HCT116 (cell line): Measurements from ENCODE around the gene CST11. TPM values are rescaled to one million over a fixed set of nuclear protein-coding genes. Genes with fewer than 3 reads are reported as not detected.

Experiments
- ATAC-seq: fragments of 200-7000 bp; cut with Tn5 transposase; 2 replicates; pipeline ENCODE4 v1.9.1; 2020; ENCODE audit warnings: mild to moderate bottlenecking, moderate library complexity
- BruUV-seq: library from RNA; stranded (reverse); fragments of 400-500 nt; replicated peaks from 2 replicates; lab custom pipeline; 2021; lab: Mats Ljungman, UMichigan
- CTCF ChIA-PET: fragments of 300-600 bp; sonication (Branson Sonifier 250); formaldehyde crosslinking; loops from one replicate; lab custom pipeline; 2021; ENCODE audit warnings: antibody characterized with exemption; lab: Charles Lee
- POLR2A ChIA-PET: fragments of 300-600, 350-600 bp; sonication (Branson Sonifier 250); formaldehyde crosslinking; loops from one replicate; lab custom pipeline; 2021; ENCODE audit warnings: antibody characterized with exemption; lab: Charles Lee
- RAD21 ChIA-PET, 2 experiments: fragments of 300-600 bp; sonication (Branson Sonifier 250); formaldehyde crosslinking; loops; one replicate each; lab custom pipeline; 2023; ENCODE audit warnings: low total read pairs in 2 of 2; ENCODE audit not compliant: uncharacterized antibody in 2 of 2, unreplicated experiment in 2 of 2, low non-redundant PET in 1 of 2; lab: Charles Lee
- DNase-seq: peaks from one replicate; pipeline ENCODE4 v3.0.0-alpha.2; 2010; ENCODE audit warnings: low read depth, low spot score
- H2AFZ ChIP-seq: fragments of 200-600 bp; shearing (Covaris generic), sonication (generic); 2 replicates; pipeline ENCODE4 v1.6.1; 2017; ENCODE audit warnings: low read depth, mixed run types, mixed read lengths, antibody characterized with exemption, low read length; ENCODE audit not compliant: poor library complexity, severe bottlenecking
- H3K27ac ChIP-seq: 2 replicates; pipeline ENCODE4 v1.5.1; 2012; ENCODE audit warnings: low read depth, low read length
- H3K27me3 ChIP-seq: fragments of 200-600 bp; sonication (generic); 2 replicates; pipeline ENCODE4 v1.6.1; 2016; ENCODE audit warnings: mixed run types, low read length, mixed read lengths; ENCODE audit not compliant: insufficient read depth
- H3K36me3 ChIP-seq, 2 experiments: fragments of 200-500 bp in 1 of 2; fragments of 200-600 bp in 1 of 2; sonication (Bioruptor generic) in 1 of 2; sonication (generic) in 1 of 2; 2 replicates each; pipeline versions ENCODE4 v1.5.1 to v1.6.1; 2014 to 2016; ENCODE audit warnings: low read length in 2 of 2, inconsistent platforms in 1 of 2, mixed read lengths in 1 of 2, mixed run types in 1 of 2; ENCODE audit not compliant: insufficient read depth in 2 of 2, control insufficient read depth in 1 of 2
- H3K4me1 ChIP-seq, 2 experiments: fragments of 200-600 bp in 1 of 2; sonication (generic) in 1 of 2; 2 replicates each; pipeline versions ENCODE4 v1.5.1 to v1.6.1; 2012 to 2017; ENCODE audit warnings: low read length in 2 of 2, inconsistent platforms in 1 of 2, mild to moderate bottlenecking in 1 of 2, mixed read lengths in 1 of 2, mixed run types in 1 of 2, moderate library complexity in 1 of 2; ENCODE audit not compliant: insufficient read depth in 2 of 2, control insufficient read depth in 1 of 2
- H3K4me2 ChIP-seq: fragments of 200-600 bp; sonication (generic); 2 replicates; pipeline ENCODE4 v1.6.1; 2017; ENCODE audit warnings: mixed run types, low read length, mixed read lengths
- H3K4me3 ChIP-seq, 2 experiments: fragments of 200-600 bp in 1 of 2; sonication (generic) in 1 of 2; replicated peaks in 1 of 2; 2 replicates each; pipeline ENCODE4 v1.5.1; 2011 to 2016; ENCODE audit warnings: low read length in 2 of 2, control low read depth in 1 of 2, low read depth in 1 of 2, mild to moderate bottlenecking in 1 of 2, mixed read lengths in 1 of 2, mixed run types in 1 of 2
- H3K79me2 ChIP-seq: fragments of 200-600 bp; sonication (generic); 2 replicates; pipeline ENCODE4 v1.6.1; 2017; ENCODE audit warnings: mild to moderate bottlenecking, mixed run types, low read length, moderate library complexity, mixed read lengths; ENCODE audit not compliant: insufficient read depth
- H3K9ac ChIP-seq: fragments of 200-600 bp; sonication (generic); 2 replicates; pipeline ENCODE4 v1.6.1; 2016; ENCODE audit warnings: low read length, mixed read lengths
- H3K9me2 ChIP-seq: fragments of 200-600 bp; sonication (generic), shearing (Covaris generic); 2 replicates; pipeline ENCODE4 v1.6.1; 2017; ENCODE audit warnings: mixed run types, mild to moderate bottlenecking, moderate library complexity; ENCODE audit not compliant: insufficient read depth
- H3K9me3 ChIP-seq, 2 experiments: fragments of 200-500 bp in 1 of 2; fragments of 200-600 bp in 1 of 2; sonication (Bioruptor generic) in 1 of 2; sonication (generic) in 1 of 2; 2 replicates each; pipeline ENCODE4 v1.6.1; 2014 to 2017; ENCODE audit warnings: low read length in 2 of 2, mixed read lengths in 2 of 2, inconsistent platforms in 1 of 2, low read depth in 1 of 2, mild to moderate bottlenecking in 1 of 2, mixed run types in 1 of 2, moderate library complexity in 1 of 2; ENCODE audit not compliant: control insufficient read depth in 1 of 2, insufficient read depth in 1 of 2
- H4K20me1 ChIP-seq: fragments of 200-600 bp; sonication (generic), shearing (Covaris generic); 2 replicates; pipeline ENCODE4 v1.6.1; 2017; ENCODE audit warnings: mixed run types, mild to moderate bottlenecking, moderate library complexity; ENCODE audit not compliant: insufficient read depth
- ATF3 ChIP-seq: IDR thresholded peaks from 2 replicates; pipeline ENCODE4 v1.6.1; 2012
- CBX3 ChIP-seq: IDR thresholded peaks from 2 replicates; pipeline ENCODE4 v1.6.1; 2012; ENCODE audit warnings: low read depth
- CEBPB ChIP-seq: IDR thresholded peaks from 2 replicates; pipeline ENCODE4 v1.6.1; 2012; ENCODE audit warnings: low read depth
- EGR1 ChIP-seq: IDR thresholded peaks from 2 replicates; pipeline ENCODE4 v1.6.1; 2012; ENCODE audit warnings: low read depth
- ELF1 ChIP-seq: IDR thresholded peaks from 2 replicates; pipeline ENCODE4 v1.6.1; 2012; ENCODE audit warnings: low read depth, borderline replicate concordance
- EZH2 ChIP-seq: fragments of 200-600 bp; sonication (generic); IDR thresholded peaks from 2 replicates; pipeline ENCODE4 v1.6.1; 2017; ENCODE audit warnings: antibody characterized with exemption, mixed run types
- EZH2phosphoT487 ChIP-seq: fragments of 200-600 bp; IDR thresholded peaks from 2 replicates; pipeline ENCODE4 v1.6.1; 2018; ENCODE audit warnings: antibody characterized with exemption, borderline replicate concordance
- MAX ChIP-seq: IDR thresholded peaks from 2 replicates; pipeline ENCODE4 v1.6.1; 2012
- RAD21 ChIP-seq: IDR thresholded peaks from 2 replicates; pipeline ENCODE4 v1.6.1; 2012; ENCODE audit warnings: low read depth, mild to moderate bottlenecking
- REST ChIP-seq: IDR thresholded peaks from 2 replicates; pipeline ENCODE4 v1.6.1; 2012; ENCODE audit warnings: low read depth
- SIN3A ChIP-seq: IDR thresholded peaks from 2 replicates; pipeline ENCODE4 v1.6.1; 2012; ENCODE audit warnings: low read depth
- SP1 ChIP-seq: IDR thresholded peaks from 2 replicates; pipeline ENCODE4 v1.6.1; 2012; ENCODE audit warnings: low read depth
- SRF ChIP-seq: IDR thresholded peaks from 2 replicates; pipeline ENCODE4 v1.6.1; 2012; ENCODE audit warnings: low read depth
- TCF7L2 ChIP-seq: IDR thresholded peaks from 2 replicates; pipeline ENCODE4 v1.7.0; 2011; ENCODE audit warnings: borderline replicate concordance, inconsistent platforms; ENCODE audit not compliant: insufficient read depth, insufficient read length; ENCODE audit errors: extremely low read depth
- YY1 ChIP-seq: IDR thresholded peaks from 2 replicates; pipeline ENCODE4 v1.6.1; 2011; ENCODE audit warnings: low read length, low read depth, moderate library complexity, mild to moderate bottlenecking; ENCODE audit not compliant: insufficient replicate concordance; ENCODE audit errors: extremely low read depth
- ZBTB33 ChIP-seq: IDR thresholded peaks from 2 replicates; pipeline ENCODE4 v1.6.1; 2011; ENCODE audit warnings: mild to moderate bottlenecking, low read length, moderate library complexity; ENCODE audit not compliant: insufficient replicate concordance; ENCODE audit errors: extremely low read depth
- ZNF274 ChIP-seq: fragments of 200-500 bp; sonication (Bioruptor generic); IDR thresholded peaks from 2 replicates; pipeline ENCODE4 v1.6.1; 2014; ENCODE audit warnings: mild to moderate bottlenecking, low read depth, low read length, inconsistent platforms
- intact Hi-C: fragments of 100-400 bp; cut with micrococcal nuclease; formaldehyde crosslinking; loops from 2 replicates; pipeline ENCODE4 v1.10.0; 2022
- total RNA-seq: library from RNA; stranded (reverse); gene quantifications from one replicate; pipeline ENCODE4 v1.2.1, GENCODE V29; 2021; ENCODE audit not compliant: unreplicated experiment

CST11 gene
- total RNA-seq, 1 experiment from 2014 or later = not detected

GRCh38 chr20:23488470-23488869 lies 35.8 kb upstream of the CST11 start:
- H3K4me2 ChIP-seq = no peak overlapping the region
- no TSS peak for BruUV-seq
- no peaks in the 10 kb centered on the region for H3K4me1 ChIP-seq
- no peak overlapping the region for H3K9ac ChIP-seq
- no peak for ATAC-seq
- RAD21 ChIA-PET = no interaction called here
- no peak for DNase-seq
- no peaks in the 10 kb centered on the region for H3K79me2 ChIP-seq
- CTCF ChIA-PET = no interaction called here
- no peaks in the 10 kb centered on the region for H3K9me2 ChIP-seq
- H3K27ac ChIP-seq = no peak overlapping the region
- intact Hi-C loops = no loop called here
- no peak overlapping the region for H3K4me3 ChIP-seq
- no peaks in the 10 kb centered on the region for H3K36me3 ChIP-seq
- no peaks in the 10 kb centered on the region for H3K9me3 ChIP-seq
- H3K27me3 ChIP-seq = peaks cover under 1% of the 10 kb centered on the region; the same call in 1 of the 2 replicates
- no peaks in the 10 kb centered on the region for H4K20me1 ChIP-seq
- TF ChIP-seq YY1 (no peak), REST (no peak), EZH2 (no peak), ATF3 (no peak), SIN3A (no peak), ZBTB33 (no peak), ZNF274 (no peak), SRF (no peak), EGR1 (no peak), TCF7L2 (no peak), CEBPB (no peak), RAD21 (no peak), CBX3 (no peak), SP1 (no peak), EZH2phosphoT487 (no peak), MAX (no peak), ELF1 (no peak)
- no peak overlapping the region for H2AFZ ChIP-seq
- POLR2A ChIA-PET = no interaction called here
